Cerebellar cortex (tissue), 1 donor: ENCODE results near the gene DAAM1.

Source experiments
- DNase-seq: peaks from one replicate; pipeline ENCODE4 v3.0.0-alpha.2; 2015; ENCODE audit warnings: low spot score

The DAAM1 gene

GRCh38 chr14:59363531-59364226 lies 175.2 kb downstream of the DAAM1 start:
- DNase-seq = no peak

DNA sequence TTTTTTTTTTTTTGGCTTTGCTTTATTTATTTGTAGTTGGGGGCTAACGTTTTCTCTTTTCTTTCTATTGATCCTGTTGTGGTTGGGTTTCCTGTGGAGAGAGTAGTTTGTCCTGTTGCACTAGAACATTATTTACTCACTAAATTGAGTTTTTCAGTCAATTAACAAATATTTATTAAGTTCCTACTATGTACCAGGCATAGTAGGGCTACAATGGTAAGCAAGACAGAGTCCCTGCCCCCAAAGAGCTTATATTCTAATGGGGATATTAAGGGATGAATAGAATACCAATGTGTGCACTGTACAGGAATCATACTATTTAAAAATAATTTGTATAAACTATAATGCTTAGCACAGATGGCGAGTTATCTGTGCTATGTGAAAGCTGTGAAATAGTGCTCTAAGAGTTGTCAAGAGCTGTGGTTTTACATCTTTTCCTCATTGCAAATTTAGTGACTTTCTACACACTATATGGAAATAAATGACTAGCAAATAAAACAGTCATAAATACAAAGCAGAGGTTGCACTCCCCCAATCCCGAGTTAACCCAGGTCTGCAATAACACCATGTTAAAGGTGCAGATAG lies 181.8 kb downstream of the DAAM1 start:
- no peak for DNase-seq

GRCh38 chr14:59371771-59372170 lies 183.3 kb downstream of the DAAM1 start:
- no peak for DNase-seq

DNA sequence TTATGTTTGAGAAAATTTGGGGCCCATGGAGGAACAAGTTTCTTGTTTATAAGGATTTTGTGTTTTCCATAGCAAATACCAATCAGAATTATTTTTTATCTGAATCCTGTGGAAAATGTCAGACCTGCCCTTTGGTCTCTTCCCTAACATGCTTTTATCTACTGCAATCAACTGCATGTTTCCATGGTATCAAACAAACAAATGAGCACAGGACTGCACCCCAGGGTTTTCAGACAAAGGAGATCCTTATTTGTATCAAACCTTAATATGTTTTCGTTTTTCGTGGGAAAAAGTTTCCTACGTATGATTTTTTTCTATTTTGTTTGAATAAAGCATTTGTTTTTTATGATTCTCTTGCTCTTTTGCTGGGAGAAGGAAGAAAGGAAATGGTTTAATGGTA lies 185.6 kb downstream of the DAAM1 start:
- no peak for DNase-seq

DNA sequence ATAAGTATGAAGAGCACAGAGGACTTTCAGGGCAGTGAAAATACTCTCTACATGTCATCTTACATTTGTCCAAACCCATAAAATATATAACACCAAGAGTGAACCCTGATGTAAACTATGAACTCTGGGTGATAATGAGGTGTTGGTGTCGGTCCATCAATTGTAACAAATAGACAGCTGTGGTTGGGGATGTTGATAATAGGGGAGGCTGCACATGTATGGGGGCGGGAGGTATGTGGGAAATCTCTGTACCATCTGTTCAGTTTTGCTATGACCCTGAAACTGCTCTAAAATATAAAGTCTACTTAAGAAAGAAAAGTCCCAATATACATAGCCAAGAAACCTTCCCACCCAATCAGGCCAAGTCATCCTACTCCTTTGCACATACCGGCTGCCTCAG lies 188.2 kb downstream of the DAAM1 start:
- no peak for DNase-seq

DNA sequence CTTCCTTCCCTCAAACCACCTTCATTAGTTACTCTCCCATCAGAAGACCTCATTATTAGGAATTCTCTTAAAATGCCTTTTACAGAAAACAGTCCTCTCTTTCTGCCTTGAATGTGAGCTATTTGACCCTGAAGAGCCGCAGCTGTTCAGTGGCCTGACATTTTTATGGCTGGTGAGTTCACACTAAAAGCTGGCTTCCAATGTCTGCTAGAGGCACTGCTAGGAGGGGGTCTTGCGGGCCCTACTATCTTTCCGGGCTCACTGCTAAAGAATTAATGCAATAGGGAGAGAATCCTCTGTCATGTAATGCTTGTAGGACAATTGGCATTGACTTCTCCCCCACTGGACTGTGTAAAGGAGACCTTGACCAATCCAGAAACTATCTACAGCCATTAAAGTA lies 189.0 kb downstream of the DAAM1 start:
- no peak for DNase-seq

- DNase-seq = no peak
Observed at GRCh38 chr14:59377991-59378601, 189.6 kb downstream of the DAAM1 start.

GRCh38 chr14:59389936-59390335 lies 201.5 kb downstream of the DAAM1 start:
- DNase-seq = no peak

GRCh38 chr14:59391388-59391787 lies 202.9 kb downstream of the DAAM1 start:
- no peak for DNase-seq

GRCh38 chr14:59394268-59394667 lies 205.8 kb downstream of the DAAM1 start:
- no peak for DNase-seq

DNA sequence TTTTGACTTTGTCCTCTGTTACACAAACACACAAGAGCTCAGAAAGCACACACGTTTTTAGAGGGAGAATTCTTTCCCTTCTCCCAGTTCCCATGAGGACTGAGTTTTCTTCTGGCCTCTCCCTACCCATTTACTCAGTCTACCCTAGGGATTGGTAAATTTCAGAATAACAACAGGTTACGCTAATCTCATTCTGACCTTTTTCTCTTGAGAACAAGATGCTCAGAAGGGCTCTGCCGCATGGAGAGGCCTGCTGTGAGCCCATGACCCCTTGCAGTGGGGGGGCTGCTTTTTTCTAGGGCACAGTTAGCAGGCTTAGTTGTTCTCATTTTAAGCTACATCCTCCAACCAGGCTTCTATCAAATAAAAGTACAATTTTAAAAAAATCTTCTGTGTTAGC lies 207.2 kb downstream of the DAAM1 start:
- no peak for DNase-seq

GRCh38 chr14:59398841-59399240 lies 210.4 kb downstream of the DAAM1 start:
- DNase-seq = no peak

DNA sequence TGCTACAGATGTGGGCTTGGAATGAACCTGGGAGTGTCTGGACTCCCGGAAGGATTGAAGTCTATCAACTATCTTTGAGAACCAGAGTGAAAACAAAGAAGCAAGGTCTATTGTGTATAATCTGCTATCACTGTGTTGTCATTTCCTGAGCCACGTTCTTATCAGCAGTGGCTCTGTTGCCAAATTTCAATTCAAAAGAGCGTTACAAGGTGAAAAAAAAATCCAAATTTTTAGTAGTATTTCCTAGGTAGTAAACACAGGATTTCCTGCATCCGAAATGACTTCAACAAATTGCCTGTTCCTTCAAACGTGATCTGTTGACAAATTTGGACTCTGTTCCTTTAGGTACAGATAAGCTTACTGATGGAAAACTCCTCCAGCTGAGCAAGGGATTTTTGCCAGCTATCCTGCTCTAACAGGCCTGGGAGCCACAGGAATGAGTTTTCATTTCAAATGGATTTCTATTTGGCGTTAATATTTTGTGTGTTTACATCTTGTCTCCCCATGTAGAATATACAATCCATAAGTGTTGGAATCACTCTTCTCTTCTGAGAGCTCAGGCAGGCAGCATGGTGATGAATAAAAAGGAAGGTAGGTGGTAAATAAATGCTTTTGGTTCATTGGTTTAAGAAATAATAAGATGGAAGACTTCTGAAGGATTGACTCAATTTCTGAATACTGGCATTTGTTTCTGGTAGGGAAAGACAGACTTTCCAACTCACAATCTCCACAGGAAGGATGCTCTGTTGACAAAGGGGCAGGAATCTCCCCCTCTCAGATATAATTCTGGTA lies 218.2 kb downstream of the DAAM1 start:
- peak; percentile 29 for DNase-seq

DNA sequence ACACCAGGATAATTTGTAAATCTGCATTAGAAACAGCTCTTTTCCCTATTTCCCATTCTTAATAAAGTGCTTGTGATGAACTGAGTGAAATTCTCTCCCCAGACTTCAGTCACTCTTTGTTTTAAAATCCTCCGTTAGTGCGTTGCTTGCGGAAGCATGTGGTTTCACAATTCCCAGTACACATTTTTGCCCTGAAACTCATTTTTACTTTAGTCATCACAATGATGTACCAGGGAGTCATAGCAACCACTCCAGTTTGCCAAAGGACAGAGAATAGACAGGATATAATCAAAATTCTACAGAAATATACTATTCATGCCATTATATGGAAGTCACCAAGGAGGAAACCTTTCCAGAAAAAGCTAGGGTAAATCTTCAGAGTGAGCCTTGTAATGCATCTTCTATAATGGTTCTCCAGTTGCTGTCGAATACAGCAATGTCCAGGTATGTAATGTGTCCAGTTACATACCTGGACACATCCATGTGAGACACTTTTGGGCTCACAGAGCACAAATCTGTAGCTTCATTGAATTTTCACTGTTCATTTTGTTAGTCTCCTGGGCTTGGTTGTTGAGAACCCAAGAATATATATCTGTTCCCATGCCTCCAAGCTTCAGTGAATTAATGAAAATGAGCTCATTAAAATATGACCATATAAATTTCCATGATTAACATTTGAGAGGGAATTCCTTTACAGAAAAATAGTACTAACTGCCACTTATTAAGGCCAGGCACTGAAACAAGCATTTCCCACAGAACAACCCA lies 219.0 kb downstream of the DAAM1 start:
- no peak for DNase-seq

DNA sequence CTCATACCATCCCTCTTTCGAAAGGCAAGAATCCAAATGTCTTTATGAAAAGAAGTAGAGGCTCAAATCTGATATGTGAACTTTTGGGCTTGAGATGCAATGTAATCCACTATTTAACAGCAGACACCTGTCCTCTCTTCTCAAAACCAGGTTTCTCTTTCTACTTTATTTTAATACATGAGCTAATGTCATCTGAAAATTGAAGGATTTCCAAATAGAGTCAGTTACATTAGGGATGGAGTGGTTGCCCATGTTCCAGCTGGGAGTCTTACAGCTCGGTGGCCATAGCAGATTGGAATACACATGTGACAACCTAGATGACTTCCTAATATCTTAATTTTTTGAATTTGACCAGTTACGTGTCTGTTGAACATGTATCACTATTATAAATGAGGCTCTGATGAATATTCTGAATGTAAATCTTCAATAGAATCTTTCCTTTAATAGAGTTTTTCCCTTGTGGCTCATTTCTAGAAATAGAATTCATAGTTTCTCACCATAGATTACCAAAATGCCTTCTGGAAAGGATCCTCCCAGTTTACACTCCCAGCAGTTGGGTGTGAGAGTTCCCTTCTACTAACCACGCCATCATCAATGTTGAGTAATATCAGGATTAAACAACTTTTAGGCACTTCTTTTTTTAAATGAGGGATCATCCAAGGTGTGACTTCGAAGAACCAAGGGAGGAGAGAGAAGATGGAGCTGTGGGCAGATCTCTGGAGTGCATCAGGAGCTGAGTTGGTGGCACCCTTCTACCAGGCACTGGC lies 227.6 kb downstream of the DAAM1 start:
- no peak for DNase-seq

DNA sequence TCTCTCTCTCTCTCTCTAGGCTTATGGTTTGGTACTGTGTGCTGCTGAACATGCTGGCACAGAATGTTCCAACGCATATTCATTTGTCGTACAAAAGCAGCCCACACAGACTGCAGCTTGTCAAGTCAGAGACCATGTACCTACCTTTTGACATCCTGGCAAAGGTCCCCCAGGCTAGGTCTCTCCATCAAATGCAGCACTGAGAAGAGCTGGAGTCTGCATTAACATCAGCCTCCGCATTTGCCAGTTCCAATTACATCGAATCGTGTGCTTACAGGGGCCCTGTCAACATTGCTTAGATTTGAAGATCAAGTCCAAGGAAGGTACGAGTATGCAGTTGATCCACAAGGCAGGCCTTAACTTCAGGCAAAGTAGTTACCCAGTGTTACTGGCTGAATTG lies 228.8 kb downstream of the DAAM1 start:
- DNase-seq = no peak

GRCh38 chr14:59419303-59419702 lies 230.8 kb downstream of the DAAM1 start:
- DNase-seq = no peak
